Vagina (tissue), 2 donors: Measurements from ENCODE around the gene EVX1.

Experiments
- CTCF ChIP-seq, 3 experiments: fragments of 450-650 bp in 2 of 3; fragments of 200-600 bp in 1 of 3; sonication (generic) in 1 of 3; IDR thresholded peaks; one replicate each; pipeline ENCODE4 v1.5.1; 2017 to 2019; ENCODE audit warnings: antibody characterized with exemption in 3 of 3, mild to moderate bottlenecking in 2 of 3, moderate library complexity in 2 of 3
- POLR2A ChIP-seq, 2 donors: fragments of 450-650 bp; IDR thresholded peaks; one replicate each; pipeline ENCODE4 v1.6.1; 2017; ENCODE audit warnings: antibody characterized with exemption in 2 of 2, mild to moderate bottlenecking in 2 of 2, moderate library complexity in 2 of 2

GRCh38 chr7:27277628-27278027 is 35.0 kb downstream of the EVX1 start:
- TF ChIP-seq CTCF (IDR thresholded peaks at IDR 0.05) (no peak), POLR2A (IDR thresholded peaks at IDR 0.05) (no peak)
